Measurements from ENCODE around the gene AQP12B.

The AQP12B gene

GRCh38 chr2:240727913-240728312 is 45.2 kb upstream of the AQP12B start:
- TF ChIP-seq GLIS3 (CRISPR knock-in tag; IDR thresholded peaks at IDR 0.05) (no peak), ZFP3 (CRISPR knock-in tag; IDR thresholded peaks at IDR 0.05) (no peak), TOX (CRISPR knock-in tag; IDR thresholded peaks at IDR 0.05; ENCODE audit: borderline replicate concordance) (no peak), PATZ1 (CRISPR knock-in tag; IDR thresholded peaks at IDR 0.05; ENCODE audit: borderline replicate concordance) (no peak), BACH2 (CRISPR knock-in tag; IDR thresholded peaks at IDR 0.05; ENCODE audit: borderline replicate concordance) (no peak), ZFP30 (CRISPR knock-in tag; IDR thresholded peaks at IDR 0.05) (no peak), ZNF70 (CRISPR knock-in tag; IDR thresholded peaks at IDR 0.05) (no peak), PPARA (CRISPR knock-in tag; IDR thresholded peaks at IDR 0.05; ENCODE audit: borderline replicate concordance) (no peak), SNAI2 (CRISPR knock-in tag; IDR thresholded peaks at IDR 0.05) (no peak), CSRNP3 (CRISPR knock-in tag; IDR thresholded peaks at IDR 0.05) (no peak), ZNF565 (CRISPR knock-in tag; conservative IDR thresholded peaks at IDR 0.05; ENCODE audit: low read depth) (no peak), OSR1 (CRISPR knock-in tag; IDR thresholded peaks at IDR 0.05) (no peak)
- ATAC-seq = no peak

GRCh38 chr2:240727439-240727838 is 44.8 kb upstream of the AQP12B start:
- no peak for TF ChIP-seq ARNTL (CRISPR knock-in tag; IDR thresholded peaks at IDR 0.05; ENCODE audit: borderline replicate concordance, low read depth)
- TF ChIP-seq ESRRG (CRISPR knock-in tag; IDR thresholded peaks at IDR 0.05) = no peak
- TF ChIP-seq PPARA (CRISPR knock-in tag; IDR thresholded peaks at IDR 0.05; ENCODE audit: borderline replicate concordance) = no peak
- TF ChIP-seq RARB (CRISPR knock-in tag; IDR thresholded peaks at IDR 0.05) = no peak
- ATAC-seq = no peak

GRCh38 chr2:240726876-240727275 is 44.2 kb upstream of the AQP12B start:
- no peak for ATAC-seq

DNA sequence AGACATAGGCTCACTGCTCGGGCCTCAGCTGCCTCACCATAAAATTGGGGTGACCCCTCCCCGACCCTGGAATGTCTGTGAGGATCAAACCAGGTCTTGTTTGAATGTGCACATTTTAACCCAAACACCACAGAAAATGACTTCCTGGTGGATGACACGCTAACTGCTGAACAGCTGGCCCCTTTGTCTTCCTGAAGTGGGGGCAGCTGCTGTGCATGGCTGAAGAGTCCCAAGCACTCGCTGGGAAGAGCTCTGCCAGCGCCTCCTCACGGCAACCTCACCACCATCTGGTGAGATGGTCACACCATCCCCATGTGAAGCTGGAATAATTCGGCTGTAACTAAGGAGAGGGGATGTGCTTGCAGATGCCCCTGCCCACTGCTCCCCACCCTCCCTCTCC is 43.0 kb upstream of the AQP12B start:
- TF ChIP-seq BACH2 (CRISPR knock-in tag; IDR thresholded peaks at IDR 0.05; ENCODE audit: borderline replicate concordance) (no peak), OSR1 (CRISPR knock-in tag; IDR thresholded peaks at IDR 0.05) (no peak), SNAI2 (CRISPR knock-in tag; IDR thresholded peaks at IDR 0.05) (no peak)

More at GRCh38 chr2:240726876-240727275, 44.2 kb upstream of the AQP12B start:
- TF ChIP-seq BACH2 (CRISPR knock-in tag; IDR thresholded peaks at IDR 0.05; ENCODE audit: borderline replicate concordance) (no peak), ISL1 (CRISPR knock-in tag; IDR thresholded peaks at IDR 0.05) (no peak), ESRRG (CRISPR knock-in tag; IDR thresholded peaks at IDR 0.05) (no peak)

DNA sequence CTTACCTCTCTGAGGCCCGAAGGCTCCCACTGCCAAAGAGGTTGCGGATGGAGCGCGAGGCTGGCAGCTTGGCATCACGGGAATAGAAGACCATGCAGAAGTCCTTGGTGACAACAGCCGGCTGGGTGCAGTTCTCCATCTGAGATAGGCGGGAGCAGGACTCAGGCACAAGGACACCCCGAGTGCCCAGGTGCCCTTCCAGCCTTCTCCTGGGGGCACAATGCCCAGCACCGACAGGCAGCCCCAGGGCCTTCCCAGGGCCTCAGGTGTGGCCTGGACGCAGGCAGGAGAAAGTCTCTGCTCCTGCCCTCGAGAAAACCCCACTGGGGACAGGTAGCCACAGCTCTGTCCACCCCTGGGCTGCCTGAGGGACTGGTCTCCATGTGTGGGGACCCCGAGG is 42.6 kb upstream of the AQP12B start:
- TF ChIP-seq ISL1 (CRISPR knock-in tag; IDR thresholded peaks at IDR 0.05) (no peak), ZC3H10 (CRISPR knock-in tag; IDR thresholded peaks at IDR 0.05) (no peak)
- TF ChIP-seq, protein P1, sequence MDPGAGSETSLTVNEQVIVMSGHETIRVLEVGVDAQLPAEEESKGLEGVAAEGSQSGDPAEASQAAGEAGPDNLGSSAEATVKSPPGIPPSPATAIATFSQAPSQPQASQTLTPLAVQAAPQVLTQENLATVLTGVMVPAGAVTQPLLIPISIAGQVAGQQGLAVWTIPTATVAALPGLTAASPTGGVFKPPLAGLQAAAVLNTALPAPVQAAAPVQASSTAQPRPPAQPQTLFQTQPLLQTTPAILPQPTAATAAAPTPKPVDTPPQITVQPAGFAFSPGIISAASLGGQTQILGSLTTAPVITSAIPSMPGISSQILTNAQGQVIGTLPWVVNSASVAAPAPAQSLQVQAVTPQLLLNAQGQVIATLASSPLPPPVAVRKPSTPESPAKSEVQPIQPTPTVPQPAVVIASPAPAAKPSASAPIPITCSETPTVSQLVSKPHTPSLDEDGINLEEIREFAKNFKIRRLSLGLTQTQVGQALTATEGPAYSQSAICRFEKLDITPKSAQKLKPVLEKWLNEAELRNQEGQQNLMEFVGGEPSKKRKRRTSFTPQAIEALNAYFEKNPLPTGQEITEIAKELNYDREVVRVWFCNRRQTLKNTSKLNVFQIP (CRISPR knock-in tag; IDR thresholded peaks at IDR 0.05; ENCODE audit: borderline replicate concordance, low read depth) = no peak
- ATAC-seq = no peak

More for the DNA sequence above, 43.0 kb upstream of the AQP12B start:
- no peak for ATAC-seq

- no peak for ATAC-seq
- no peak for TF ChIP-seq GLIS3 (CRISPR knock-in tag; IDR thresholded peaks at IDR 0.05)
- TF ChIP-seq TCF4 (CRISPR knock-in tag; IDR thresholded peaks at IDR 0.05; ENCODE audit: borderline replicate concordance) = no peak
- no peak for TF ChIP-seq CSRNP3 (CRISPR knock-in tag; IDR thresholded peaks at IDR 0.05)
- TF ChIP-seq ZFP3 (CRISPR knock-in tag; IDR thresholded peaks at IDR 0.05) = no peak
- no peak for TF ChIP-seq TSHZ2 (CRISPR knock-in tag; IDR thresholded peaks at IDR 0.05)
- TF ChIP-seq RARB (CRISPR knock-in tag; IDR thresholded peaks at IDR 0.05) = no peak
- no peak for TF ChIP-seq ZNF8 (CRISPR knock-in tag; IDR thresholded peaks at IDR 0.05)
- no peak for TF ChIP-seq ZFP30 (CRISPR knock-in tag; IDR thresholded peaks at IDR 0.05)
- no peak for TF ChIP-seq ZNF565 (CRISPR knock-in tag; conservative IDR thresholded peaks at IDR 0.05; ENCODE audit: low read depth)
- no peak for TF ChIP-seq BACH2 (CRISPR knock-in tag; IDR thresholded peaks at IDR 0.05; ENCODE audit: borderline replicate concordance)
- TF ChIP-seq CREB5 (CRISPR knock-in tag; IDR thresholded peaks at IDR 0.05; ENCODE audit: low read depth) = no peak
- TF ChIP-seq ARNTL (CRISPR knock-in tag; IDR thresholded peaks at IDR 0.05; ENCODE audit: borderline replicate concordance, low read depth) = no peak
- no peak for TF ChIP-seq ZC3H10 (CRISPR knock-in tag; IDR thresholded peaks at IDR 0.05)
- no peak for TF ChIP-seq PPARA (CRISPR knock-in tag; IDR thresholded peaks at IDR 0.05; ENCODE audit: borderline replicate concordance)
- no peak for TF ChIP-seq ISL1 (CRISPR knock-in tag; IDR thresholded peaks at IDR 0.05)
Measured at GRCh38 chr2:240724431-240724830, 41.7 kb upstream of the AQP12B start.

Data from SK-N-SH treated with all-trans-retinoic acid at 6 μM for 48 hours (cell line).